Activated gamma-delta T cell treated with anti-CD3 and anti-CD28 coated beads, Interleukin-2, amount 50 U/mL, for 16 hours (primary cell): ENCODE measurements around the gene EZH1.
"Not testable (repeated sequence)": the region's sequence is repeated elsewhere in the genome, so short reads cannot be mapped to it uniquely, and the experiment has no call there.

Experiments used
- DNase-seq: peaks from one replicate; pipeline ENCODE4 v3.0.0-alpha.2; 2020; ENCODE audit warnings: low read depth

The EZH1 gene

GRCh38 chr17:42669977-42670788 is 74.7 kb downstream of the EZH1 start:
- DNase-seq: no peak

GRCh38 chr17:42669705-42669976 is 75.2 kb downstream of the EZH1 start:
- DNase-seq: no peak

- DNase-seq: no peak
Observed at GRCh38 chr17:42667088-42667951, 77.5 kb downstream of the EZH1 start.

- not testable (repeated sequence) for DNase-seq
Observed at GRCh38 chr17:42666126-42666525, 78.7 kb downstream of the EZH1 start.

GRCh38 chr17:42665581-42666001 is 79.2 kb downstream of the EZH1 start:
- no peak for DNase-seq

- DNase-seq: no peak
Observed at GRCh38 chr17:42660692-42661345, 84.0 kb downstream of the EZH1 start.

GRCh38 chr17:42659932-42660274 is 84.9 kb downstream of the EZH1 start:
- DNase-seq: not testable (repeated sequence)

GRCh38 chr17:42659079-42659931 is 85.5 kb downstream of the EZH1 start, which contains the start of gene TUBG2:
TUBG2 (plus strand) TSS chr17:42659284; CDS start chr17:42659504, 220 bp downstream.
- peak; percentile 55 for DNase-seq

GRCh38 chr17:42657824-42658588 is 86.8 kb downstream of the EZH1 start:
- DNase-seq: no peak

- no peak for DNase-seq
Observed at GRCh38 chr17:42655528-42655927, 89.3 kb downstream of the EZH1 start.

- no peak for DNase-seq
Observed at GRCh38 chr17:42653179-42654124, 91.4 kb downstream of the EZH1 start.

GRCh38 chr17:42651392-42651791 is 93.4 kb downstream of the EZH1 start:
- no peak for DNase-seq
